ENCODE measurements around the gene ZNF341. TPM values are rescaled to one million over a fixed set of nuclear protein-coding genes. Genes with fewer than 3 reads are reported as not detected.

The ZNF341 gene
- total and polyA plus RNA-seq, 3 donors from 2014 or later = 5.5 to 8.7 (median 7.0) TPM

GRCh38 chr20:33765099-33765498 lies 33.3 kb downstream of the ZNF341 start:
- no peak overlapping the region for H3K4me3 ChIP-seq
- H3K9me3 ChIP-seq = no peaks in the 10 kb centered on the region
- no peak for DNase-seq
- intact Hi-C loops (cut with DNase I; ENCODE audit: low total_unique reads) = no loop called here
- no peak for TF ChIP-seq CTCF (IDR thresholded peaks at IDR 0.05)
- WGBS, 2 donors = 73 to 93% methylated on average over 2 of the region's 2 CpGs
- H3K27me3 ChIP-seq = no peaks in the 10 kb centered on the region
- no peaks in the 10 kb centered on the region for H3K36me3 ChIP-seq (ENCODE audit: low read depth, missing control alignments)
- no peak overlapping the region for H3K27ac ChIP-seq
- no peaks in the 10 kb centered on the region for H3K4me1 ChIP-seq

- Histone ChIP-seq H3K36me3 (ENCODE audit: low read depth, missing control alignments) (no peaks in the 10 kb centered on the region), H3K4me1 (no peaks in the 10 kb centered on the region), H3K27me3 (no peaks in the 10 kb centered on the region), H3K9me3 (no peaks in the 10 kb centered on the region), H3K4me3 (no peak overlapping the region), H3K27ac (no peak overlapping the region)
- DNase-seq = no peak
- intact Hi-C loops (cut with DNase I; ENCODE audit: low total_unique reads) = no loop called here
- TF ChIP-seq CTCF (IDR thresholded peaks at IDR 0.05) (no peak), POLR2A (IDR thresholded peaks at IDR 0.05) (no peak)
- 93 to 95% methylated on average over 5 of the region's 5 CpGs for WGBS, 2 donors
Measured at GRCh38 chr20:33765592-33765991, 33.8 kb downstream of the ZNF341 start.

- Histone ChIP-seq H3K27ac (no peak overlapping the region), H3K9me3 (no peaks in the 10 kb centered on the region), H3K27me3 (no peaks in the 10 kb centered on the region), H3K4me3 (no peak overlapping the region), H3K4me1 (no peaks in the 10 kb centered on the region), H3K36me3 (ENCODE audit: low read depth, missing control alignments) (no peaks in the 10 kb centered on the region)
- TF ChIP-seq POLR2A (IDR thresholded peaks at IDR 0.05) = no peak
- WGBS, 2 donors = 95% methylated on average over 9 of the region's 9 CpGs
- DNase-seq = no peak
- intact Hi-C loops (cut with DNase I; ENCODE audit: low total_unique reads) = no loop called here
Measured at GRCh38 chr20:33766686-33767085, 34.9 kb downstream of the ZNF341 start.

- intact Hi-C loops (cut with DNase I; ENCODE audit: low total_unique reads) = no loop called here
- no peak overlapping the region for H3K4me3 ChIP-seq
- DNase-seq = no peak
- TF ChIP-seq CTCF (IDR thresholded peaks at IDR 0.05) (no peak), POLR2A (IDR thresholded peaks at IDR 0.05) (no peak)
- no peaks in the 10 kb centered on the region for H3K4me1 ChIP-seq
- no peaks in the 10 kb centered on the region for H3K36me3 ChIP-seq (ENCODE audit: low read depth, missing control alignments)
- no peak overlapping the region for H3K27ac ChIP-seq
- WGBS, 2 donors = 96 to 99% methylated on average over 2 of the region's 2 CpGs
- no peaks in the 10 kb centered on the region for H3K9me3 ChIP-seq
- no peaks in the 10 kb centered on the region for H3K27me3 ChIP-seq
Measured at GRCh38 chr20:33767777-33768138, 36.0 kb downstream of the ZNF341 start.

- WGBS, 2 donors = 92 to 94% methylated on average over 4 of the region's 4 CpGs
- no peaks in the 10 kb centered on the region for H3K36me3 ChIP-seq (ENCODE audit: low read depth, missing control alignments)
Measured at GRCh38 chr20:33769043-33769442, 37.2 kb downstream of the ZNF341 start.

More at GRCh38 chr20:33769043-33769442, 37.2 kb downstream of the ZNF341 start:
- no peak for DNase-seq
- intact Hi-C loops (cut with DNase I; ENCODE audit: low total_unique reads) = no loop called here
- H3K9me3 ChIP-seq = no peaks in the 10 kb centered on the region
- TF ChIP-seq CTCF (IDR thresholded peaks at IDR 0.05) (no peak), POLR2A (IDR thresholded peaks at IDR 0.05) (no peak)
- no peaks in the 10 kb centered on the region for H3K4me1 ChIP-seq
- no peak overlapping the region for H3K4me3 ChIP-seq
- no peak overlapping the region for H3K27ac ChIP-seq
- no peaks in the 10 kb centered on the region for H3K27me3 ChIP-seq
